HG02981 (cell line): ENCODE measurements around the gene TAF9B.
A peak's percentile ranks its signal among the peaks of the same experiment; 100 is the strongest.
"Not testable (repeated sequence)": the region's sequence is repeated elsewhere in the genome, so short reads cannot be mapped to it uniquely, and the experiment has no call there.

Source experiments
- ATAC-seq: cut with Tn5 transposase; IDR thresholded peaks from one replicate; pipeline ENCODE4 v1.9.1; 2021; ENCODE audit warnings: mild to moderate bottlenecking, moderate library complexity; ENCODE audit not compliant: unreplicated experiment

Gene TAF9B

DNA sequence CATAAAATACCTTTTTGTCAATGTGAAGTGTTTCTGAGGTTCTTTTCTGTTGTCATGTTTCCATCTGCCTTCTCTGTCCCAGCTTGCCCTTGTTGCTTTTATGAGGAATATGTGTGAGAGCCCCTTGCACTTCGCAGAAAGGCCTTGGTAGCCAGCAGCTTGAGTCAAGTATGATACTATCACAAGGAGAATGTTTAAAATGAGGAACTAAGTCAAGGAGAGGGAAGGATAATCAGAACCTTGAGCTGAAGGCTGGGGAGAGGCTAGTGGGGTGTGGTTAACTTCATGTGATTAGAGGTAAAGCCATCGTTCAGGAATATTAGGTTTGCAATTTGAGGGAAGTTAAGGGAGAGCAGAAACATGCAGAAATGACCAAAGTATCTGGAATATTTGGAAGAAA lies 22.7 kb downstream of the TAF9B start:
- ATAC-seq: no peak

DNA sequence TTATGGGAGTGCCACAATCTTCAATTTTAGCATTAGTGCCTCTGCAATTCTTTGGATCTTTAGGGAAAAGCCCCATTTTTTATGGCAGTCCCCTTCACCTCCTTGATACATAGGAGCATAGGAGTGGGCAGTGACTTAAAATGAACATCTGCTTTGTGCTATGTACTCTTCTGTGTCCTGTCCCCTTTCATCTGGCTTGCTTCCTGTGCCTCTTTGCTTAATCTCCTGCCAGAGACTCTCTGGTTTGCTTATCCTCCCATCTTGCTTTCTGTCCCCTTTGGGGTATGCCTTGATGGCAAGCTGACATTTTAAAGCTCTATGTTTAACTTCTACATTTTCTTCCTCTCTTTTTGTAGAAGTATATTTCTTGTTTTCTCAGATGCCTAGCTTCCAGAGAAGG lies 23.1 kb downstream of the TAF9B start:
- no peak for ATAC-seq

DNA sequence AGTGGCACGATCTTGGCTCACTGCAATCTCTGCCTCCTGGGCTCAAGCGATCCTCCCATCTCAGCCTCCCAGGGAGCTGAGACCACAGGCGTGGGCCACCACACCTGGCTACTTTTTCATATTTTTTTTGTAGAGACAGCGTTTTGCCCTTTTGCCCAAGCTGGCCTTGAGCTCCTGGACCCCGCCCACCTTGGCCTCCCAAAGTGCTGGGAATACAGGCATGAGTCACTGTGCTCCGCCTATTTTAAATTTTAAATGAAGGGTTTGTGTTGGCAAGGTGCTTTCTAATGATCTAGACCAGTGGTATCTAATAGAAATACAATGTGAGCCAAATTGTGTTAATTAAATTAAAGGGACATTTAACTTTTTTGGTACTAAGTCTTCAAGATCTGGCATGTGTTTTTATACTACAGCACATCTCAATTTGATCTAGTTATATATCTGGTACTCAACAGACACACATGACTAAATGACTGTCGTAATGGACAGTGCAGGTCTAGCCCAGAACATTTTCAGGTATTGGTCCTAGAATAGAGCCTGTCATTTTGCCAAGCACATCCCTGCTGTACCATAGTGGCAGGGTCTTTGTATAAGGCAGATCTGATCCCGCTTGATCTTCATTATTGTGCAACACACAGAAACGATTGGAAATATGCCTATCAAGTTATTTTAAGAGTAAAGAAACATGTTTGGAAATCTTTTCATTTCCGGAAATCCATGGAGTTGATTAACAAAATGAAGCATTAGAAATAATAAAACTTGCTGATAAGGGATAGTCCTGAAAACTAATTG lies 28.1 kb downstream of the TAF9B start:
- ATAC-seq: no peak

DNA sequence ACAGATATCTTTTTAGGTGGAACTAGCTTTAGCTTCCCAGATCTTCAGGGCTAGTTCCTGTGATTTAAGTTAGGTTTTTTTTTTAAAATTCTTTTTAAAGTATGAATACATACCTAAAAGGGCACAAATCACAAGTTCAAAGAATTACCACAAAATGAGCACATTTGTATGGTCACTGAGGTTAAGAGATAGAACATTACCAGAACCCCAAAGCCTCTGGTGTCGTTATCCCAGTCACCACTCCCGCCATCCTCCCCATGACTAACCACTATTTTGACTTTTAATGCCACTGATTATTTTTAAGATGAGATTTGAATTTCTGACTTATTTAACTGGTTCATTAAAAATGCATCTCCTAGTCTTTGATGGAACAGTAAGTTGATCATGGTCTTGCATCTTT lies 30.0 kb downstream of the TAF9B start:
- ATAC-seq: no peak

DNA sequence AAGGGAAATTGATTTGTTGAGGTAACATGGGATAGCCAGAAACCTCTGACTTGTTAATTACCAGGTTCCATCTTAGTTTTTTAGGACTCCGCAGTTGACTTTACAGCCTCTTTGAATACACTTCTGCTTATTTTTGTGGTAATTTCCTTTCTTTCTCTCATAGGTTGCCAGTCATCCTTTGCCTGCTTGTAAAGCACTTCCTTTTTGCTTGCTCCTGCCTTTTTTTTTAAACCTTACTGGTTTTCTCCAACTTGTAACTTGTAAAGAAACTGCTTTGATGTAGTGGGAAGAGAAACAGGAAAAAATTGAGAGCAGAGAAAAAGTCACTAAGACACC lies 32.8 kb downstream of the TAF9B start:
- no peak for ATAC-seq

DNA sequence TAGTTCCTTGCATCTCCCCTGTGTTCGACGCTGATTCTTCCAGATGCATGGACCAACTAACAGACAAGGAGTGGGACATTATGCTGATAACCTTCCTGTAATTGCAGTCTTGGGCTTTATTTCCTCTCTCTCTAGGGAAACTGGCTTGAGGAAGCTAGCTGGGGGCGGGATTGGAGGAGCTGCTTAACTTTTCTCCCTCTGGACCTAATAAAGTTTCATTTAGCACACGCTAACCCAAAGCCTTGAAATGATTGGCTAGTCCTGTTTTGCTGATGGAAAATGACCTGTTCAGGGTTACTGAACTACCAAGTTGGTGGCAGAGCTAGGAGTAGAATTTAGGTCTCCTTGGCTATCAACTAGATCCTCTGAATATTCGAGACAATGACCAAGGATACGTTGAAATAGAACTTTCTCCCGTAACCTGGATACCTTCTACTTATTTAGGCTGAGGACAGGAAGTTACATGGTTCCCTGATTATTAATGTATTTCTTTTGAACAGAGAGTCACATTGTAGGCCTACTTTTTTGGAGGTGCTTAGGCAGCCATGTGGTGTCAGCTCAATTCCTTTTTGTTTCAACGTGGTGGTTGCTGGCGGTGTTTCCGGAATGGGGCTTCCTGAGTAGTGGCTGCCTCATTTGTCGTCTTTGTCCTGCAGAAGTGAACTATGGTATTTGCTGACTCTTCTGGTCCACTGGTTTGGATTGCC lies 33.4 kb downstream of the TAF9B start:
- ATAC-seq: no peak

DNA sequence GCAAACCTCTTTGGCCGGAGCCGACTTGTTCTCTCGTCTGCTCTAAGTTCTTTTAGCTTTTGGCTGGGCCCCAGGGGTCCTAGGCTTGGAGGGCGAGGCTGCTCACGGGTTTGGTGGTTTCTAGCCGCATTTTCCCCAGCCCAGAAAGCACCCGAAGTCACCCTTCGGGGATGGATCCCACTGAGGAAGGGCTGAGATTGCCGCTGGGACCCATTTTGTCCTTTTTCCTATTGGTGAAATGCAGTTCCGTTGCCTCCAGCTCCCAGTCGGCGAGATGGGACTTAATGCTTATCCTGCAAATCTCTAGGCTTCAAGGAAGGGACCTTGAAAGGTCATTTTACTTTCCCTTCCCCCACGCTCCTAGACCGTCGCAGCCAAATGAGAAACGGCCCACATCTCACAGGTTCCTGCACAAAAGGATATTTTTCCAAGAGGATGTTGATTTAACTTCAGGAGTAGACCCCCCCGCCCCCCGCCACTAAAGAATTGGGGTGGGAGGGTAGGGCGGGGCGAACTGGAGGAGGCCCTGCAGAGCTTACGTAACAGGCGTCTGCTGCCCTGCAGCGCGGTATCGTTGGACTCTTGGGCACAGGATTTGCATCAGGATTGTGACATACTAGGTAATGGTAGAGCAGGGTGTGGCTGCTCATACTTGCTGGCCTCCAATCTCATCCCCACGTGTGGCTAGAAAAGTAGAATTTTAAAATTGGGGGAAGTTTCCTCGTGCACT lies 34.8 kb downstream of the TAF9B start:
- ATAC-seq: no peak

DNA sequence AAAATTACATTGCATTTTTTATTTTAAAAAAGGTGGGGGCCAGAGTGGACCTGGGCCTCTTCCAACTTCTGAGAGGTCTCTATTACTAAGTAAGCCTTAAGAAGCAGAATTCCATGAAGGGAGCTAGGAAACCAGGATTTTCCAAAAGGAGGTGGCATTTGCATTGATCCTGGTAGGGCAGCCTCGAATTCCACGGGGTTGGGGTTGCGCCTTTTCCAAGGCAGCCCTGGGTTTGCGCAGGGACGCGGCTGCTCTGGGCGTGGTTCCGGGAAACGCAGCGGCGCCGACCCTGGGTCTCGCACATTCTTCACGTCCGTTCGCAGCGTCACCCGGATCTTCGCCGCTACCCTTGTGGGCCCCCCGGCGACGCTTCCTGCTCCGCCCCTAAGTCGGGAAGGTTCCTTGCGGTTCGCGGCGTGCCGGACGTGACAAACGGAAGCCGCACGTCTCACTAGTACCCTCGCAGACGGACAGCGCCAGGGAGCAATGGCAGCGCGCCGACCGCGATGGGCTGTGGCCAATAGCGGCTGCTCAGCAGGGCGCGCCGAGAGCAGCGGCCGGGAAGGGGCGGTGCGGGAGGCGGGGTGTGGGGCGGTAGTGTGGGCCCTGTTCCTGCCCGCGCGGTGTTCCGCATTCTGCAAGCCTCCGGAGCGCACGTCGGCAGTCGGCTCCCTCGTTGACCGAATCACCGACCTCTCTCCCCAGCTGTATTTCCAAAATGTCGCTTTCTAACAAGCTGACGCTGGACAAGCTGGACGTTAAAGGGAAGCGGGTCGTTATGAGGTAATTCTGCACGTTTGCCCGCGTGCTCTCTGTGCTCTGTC lies 35.6 kb downstream of the TAF9B start, which contains the start of gene PGK1:
Gene PGK1, plus strand, starts transcription at position 626 of the 824 bp plus-strand sequence. Its CDS starts 93 bp downstream, at position 719.
- peak; percentile 97 for ATAC-seq

DNA sequence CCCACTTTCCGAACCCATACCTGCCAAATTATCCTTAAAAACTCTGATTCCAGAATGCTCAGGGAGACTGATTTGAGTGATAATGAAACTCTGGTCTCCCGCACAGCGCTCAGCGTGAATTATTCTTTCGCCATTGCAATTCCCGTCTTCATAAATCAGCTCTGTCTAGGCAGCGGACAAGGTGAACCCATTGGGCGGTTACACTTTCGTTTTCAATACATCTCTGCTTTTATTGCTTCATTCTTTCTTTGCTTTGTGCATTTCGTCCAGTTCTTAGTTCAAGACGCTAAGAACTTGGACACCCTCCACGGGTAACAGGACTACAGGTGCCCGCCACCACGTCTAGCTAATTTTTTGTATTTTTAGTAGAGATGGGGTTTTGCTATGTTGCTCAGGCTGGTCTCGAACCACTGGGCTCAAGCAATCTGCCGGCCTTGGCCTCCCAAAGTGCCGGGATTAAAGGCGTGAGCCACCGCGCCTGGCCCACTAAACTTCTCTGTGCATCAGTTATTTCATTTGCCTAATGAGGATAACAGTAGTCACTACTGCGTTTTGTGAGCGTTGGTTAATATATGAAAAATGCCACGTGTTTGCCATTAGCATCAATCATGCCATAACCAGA lies 36.3 kb downstream of the TAF9B start:
- ATAC-seq: no peak

DNA sequence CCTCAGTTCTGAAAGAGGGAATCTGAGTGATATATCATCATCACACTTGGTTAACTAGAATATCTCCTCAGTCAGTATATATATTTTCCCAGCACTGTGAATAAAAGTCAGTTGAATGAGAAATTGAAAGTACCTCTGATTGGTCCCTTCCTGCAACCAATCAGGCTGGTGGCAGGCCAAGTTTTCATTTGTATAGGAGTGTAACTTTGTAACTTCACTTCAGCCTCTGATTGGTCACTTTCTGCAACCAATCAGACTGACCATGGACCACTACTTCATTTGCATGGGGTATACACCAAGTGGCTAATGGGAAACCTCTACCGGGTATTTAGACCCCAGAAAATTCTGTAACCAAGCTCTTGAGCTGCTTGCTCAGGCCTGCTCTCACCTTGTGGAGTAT lies 37.4 kb downstream of the TAF9B start:
- ATAC-seq: no peak

DNA sequence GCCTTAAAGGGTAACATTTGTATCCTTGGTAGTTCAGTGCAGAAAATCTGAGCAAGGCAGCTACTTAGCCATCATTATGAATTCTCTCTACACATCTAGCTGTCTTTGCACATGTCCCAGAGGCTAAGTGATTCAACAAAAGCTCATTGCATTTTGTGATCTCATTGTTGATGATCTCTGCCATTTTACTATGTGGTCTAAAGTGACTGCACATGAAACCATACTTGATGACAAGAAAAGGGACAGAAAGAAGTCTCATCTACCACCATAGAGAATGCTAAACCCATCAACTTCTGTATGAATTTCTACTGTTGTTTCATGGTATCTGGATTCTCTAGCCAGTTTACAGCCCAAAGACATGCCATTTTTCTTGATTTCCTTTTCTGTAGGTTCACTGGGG lies 41.3 kb downstream of the TAF9B start:
- ATAC-seq: no peak

DNA sequence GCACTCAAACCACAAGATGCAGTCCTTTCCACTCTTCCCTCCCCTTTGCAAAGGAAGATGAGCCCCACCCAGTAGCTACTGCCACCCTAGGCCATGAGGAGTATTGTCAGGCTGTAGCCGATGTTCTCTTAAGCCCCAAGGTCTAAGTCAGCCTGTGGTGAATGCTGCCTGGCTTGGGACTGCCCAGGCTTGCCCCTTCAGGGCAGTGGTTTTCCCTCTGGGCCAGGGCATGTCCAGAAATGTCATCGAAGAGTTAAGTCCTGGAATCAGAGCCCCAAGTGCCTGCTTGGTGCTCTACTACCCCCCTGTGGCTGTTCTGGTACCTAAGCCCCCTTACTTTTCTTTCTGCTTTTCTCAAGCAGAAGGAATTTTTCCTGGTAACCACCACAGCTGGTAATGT lies 47.2 kb downstream of the TAF9B start:
- peak; percentile 91 for ATAC-seq

DNA sequence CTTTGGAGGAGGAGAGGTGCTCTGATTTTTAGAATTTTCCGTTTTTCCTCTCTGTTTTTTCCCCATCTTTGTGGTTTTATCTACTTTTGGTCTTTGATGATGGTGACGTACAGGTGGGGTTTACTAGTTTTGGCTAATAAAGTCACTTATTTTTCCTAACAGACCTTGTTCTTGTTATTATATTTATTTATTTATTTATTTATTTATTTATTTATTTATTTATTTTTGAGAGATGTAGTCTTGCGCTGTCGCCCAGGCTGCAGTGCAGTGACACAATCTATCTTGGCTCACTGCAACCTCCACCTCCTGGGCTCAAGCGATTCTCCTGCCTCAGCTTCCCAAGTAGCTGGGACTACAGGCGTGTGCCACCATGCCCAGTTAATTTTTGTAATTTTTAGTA lies 58.0 kb downstream of the TAF9B start:
- not testable (repeated sequence) for ATAC-seq
